ENCODE data around the gene SLC6A1. TPM values are rescaled to one million over a fixed set of nuclear protein-coding genes. Genes with fewer than 3 reads are reported as not detected.

SLC6A1 gene
- total RNA-seq, 4 donors from 2014 or later: 3.9 to 7.3 (median 5.4) TPM

DNA sequence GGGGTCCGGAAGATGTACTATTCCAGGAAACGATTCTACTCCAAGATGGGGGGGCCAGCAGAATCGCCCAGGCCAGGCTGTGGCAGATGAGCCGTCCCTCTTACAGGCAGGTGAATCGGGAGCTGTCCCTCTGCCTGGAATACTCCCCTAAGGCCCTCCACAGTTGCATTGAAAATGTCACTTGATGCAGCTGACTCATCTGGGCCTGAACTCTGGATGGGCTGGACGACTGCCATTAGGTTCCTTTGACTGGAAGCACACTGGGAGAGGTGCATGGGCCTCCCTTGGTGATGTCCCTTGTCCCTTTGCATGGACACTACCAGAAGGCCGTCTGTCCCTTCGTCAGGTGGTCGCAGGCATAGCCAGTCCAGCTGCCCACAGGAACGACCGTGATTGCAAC is 92.1 kb downstream of the SLC6A1 start:
- Histone ChIP-seq H3K9me3 (no peaks in the 10 kb centered on the region), H3K27me3 (no peaks in the 10 kb centered on the region), H3K27ac (no peak overlapping the region), H3K4me3 (no peak overlapping the region), H3K36me3 (no peaks in the 10 kb centered on the region), H3K4me1 (no peaks in the 10 kb centered on the region)
- no peak for DNase-seq (ENCODE audit: low spot score in 2 of 2)
- WGBS, 2 donors: 55 to 67% methylated on average over 2 to 3 of the region's 11 CpGs
- TF ChIP-seq EP300 (IDR thresholded peaks at IDR 0.05) (no peak), POLR2A (IDR thresholded peaks at IDR 0.05) (no peak)
- TF ChIP-seq, protein P1, sequence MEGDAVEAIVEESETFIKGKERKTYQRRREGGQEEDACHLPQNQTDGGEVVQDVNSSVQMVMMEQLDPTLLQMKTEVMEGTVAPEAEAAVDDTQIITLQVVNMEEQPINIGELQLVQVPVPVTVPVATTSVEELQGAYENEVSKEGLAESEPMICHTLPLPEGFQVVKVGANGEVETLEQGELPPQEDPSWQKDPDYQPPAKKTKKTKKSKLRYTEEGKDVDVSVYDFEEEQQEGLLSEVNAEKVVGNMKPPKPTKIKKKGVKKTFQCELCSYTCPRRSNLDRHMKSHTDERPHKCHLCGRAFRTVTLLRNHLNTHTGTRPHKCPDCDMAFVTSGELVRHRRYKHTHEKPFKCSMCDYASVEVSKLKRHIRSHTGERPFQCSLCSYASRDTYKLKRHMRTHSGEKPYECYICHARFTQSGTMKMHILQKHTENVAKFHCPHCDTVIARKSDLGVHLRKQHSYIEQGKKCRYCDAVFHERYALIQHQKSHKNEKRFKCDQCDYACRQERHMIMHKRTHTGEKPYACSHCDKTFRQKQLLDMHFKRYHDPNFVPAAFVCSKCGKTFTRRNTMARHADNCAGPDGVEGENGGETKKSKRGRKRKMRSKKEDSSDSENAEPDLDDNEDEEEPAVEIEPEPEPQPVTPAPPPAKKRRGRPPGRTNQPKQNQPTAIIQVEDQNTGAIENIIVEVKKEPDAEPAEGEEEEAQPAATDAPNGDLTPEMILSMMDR (IDR thresholded peaks at IDR 0.05): no peak

DNA sequence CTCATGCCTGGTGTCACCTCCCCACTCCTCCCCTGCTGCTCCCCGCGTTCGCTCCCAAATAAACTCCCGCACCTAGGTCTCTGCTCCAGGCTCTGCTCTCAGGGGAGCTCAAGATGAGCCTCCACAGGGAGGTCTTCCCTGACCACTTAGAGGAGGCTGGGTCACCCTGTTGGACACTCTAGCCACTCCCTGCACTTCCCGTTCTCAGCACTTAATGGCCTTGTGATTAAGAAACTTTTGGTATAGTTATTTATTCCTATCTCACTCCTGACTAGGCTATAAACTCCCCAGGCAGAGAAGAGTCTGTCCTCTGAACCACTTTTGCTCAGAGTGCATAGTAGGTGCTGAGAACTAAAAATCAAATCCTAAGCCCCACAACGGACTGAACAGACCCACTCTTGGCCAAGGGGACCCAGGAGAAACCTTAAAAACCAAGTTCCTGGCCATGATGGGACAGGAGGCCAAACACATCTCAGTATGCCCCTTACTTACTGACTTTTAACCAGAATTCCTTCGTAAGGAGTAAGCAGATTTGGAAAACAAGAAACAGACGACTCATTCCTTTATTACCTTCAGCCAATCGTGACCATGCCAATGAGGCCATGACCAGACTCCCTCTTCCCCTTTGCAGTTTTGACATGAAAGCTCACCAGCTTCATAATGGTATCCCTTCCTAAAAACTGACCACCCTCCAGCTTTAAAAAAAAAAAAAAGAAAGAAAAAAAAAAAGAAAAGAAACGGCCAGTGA is 92.7 kb downstream of the SLC6A1 start:
- WGBS, 2 donors: 68 to 69% methylated on average over 10 of the region's 10 CpGs
- no peak overlapping the region for H3K27ac ChIP-seq
- H3K4me1 ChIP-seq: no peaks in the 10 kb centered on the region
- H3K27me3 ChIP-seq: no peaks in the 10 kb centered on the region
- no peaks in the 10 kb centered on the region for H3K36me3 ChIP-seq
- no peak for DNase-seq (ENCODE audit: low spot score in 2 of 2)
- no peak overlapping the region for H3K4me3 ChIP-seq
- H3K9me3 ChIP-seq: no peaks in the 10 kb centered on the region
- TF ChIP-seq EP300 (IDR thresholded peaks at IDR 0.05): no peak
- TF ChIP-seq, protein P1 (IDR thresholded peaks at IDR 0.05): no peak
- no peak for TF ChIP-seq POLR2A (IDR thresholded peaks at IDR 0.05)

DNA sequence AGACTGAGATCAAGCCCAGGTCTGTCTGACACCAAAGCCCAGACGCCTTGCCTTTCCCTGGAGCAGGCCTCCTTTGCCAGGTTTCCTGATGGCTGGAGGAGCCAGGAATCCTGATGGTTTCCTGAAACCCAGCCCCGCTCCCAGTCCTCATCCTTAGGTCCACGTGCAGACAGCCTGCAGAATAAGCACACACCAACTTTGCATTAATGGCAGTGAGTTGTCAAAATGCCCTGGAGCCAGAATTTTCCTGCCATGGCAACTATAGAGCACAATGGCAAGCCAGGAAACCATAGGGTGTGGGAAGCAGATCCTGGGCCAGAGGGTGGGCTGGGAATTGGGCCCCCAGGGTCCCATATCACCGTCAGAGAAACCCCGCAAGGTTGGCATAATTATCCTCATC is 94.3 kb downstream of the SLC6A1 start:
- no peak overlapping the region for H3K4me3 ChIP-seq
- H3K27ac ChIP-seq: no peak overlapping the region
- WGBS, 2 donors: 65 to 68% methylated on average over 5 of the region's 5 CpGs
- H3K9me3 ChIP-seq: no peaks in the 10 kb centered on the region
- DNase-seq (ENCODE audit: low spot score in 2 of 2): no peak
- no peaks in the 10 kb centered on the region for H3K36me3 ChIP-seq
- peaks cover 0 to 9% (median 0%) of the 10 kb centered on the region in 4 donors for H3K4me1 ChIP-seq
- TF ChIP-seq, protein P1 (IDR thresholded peaks at IDR 0.05): no peak
- TF ChIP-seq POLR2A (IDR thresholded peaks at IDR 0.05): no peak
- TF ChIP-seq EP300 (IDR thresholded peaks at IDR 0.05): no peak
- H3K27me3 ChIP-seq: no peaks in the 10 kb centered on the region

DNA sequence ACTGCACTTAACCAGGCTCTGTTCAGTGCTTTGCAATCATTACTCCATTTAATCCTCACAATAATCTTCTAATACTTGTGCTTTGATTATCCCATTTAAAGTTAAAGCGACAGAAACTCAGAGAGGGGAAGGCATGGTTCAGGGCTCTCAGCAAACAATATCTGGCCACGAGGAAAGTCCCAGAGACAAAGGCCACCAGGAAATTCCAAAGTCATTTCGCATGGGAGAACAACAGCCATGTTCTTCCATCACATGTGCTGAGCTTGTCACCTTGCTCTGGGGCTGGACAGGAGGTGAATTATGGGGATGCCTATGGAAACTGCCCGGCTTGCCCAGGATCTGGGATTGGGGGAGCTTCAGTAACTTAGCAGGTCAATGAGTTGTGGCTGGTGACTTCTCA is 95.5 kb downstream of the SLC6A1 start:
- no peak for DNase-seq (ENCODE audit: low spot score in 2 of 2)
- Histone ChIP-seq H3K4me1 (peaks cover 0 to 12% (median 0%) of the 10 kb centered on the region in 4 donors), H3K27me3 (no peaks in the 10 kb centered on the region), H3K27ac (no peak overlapping the region), H3K9me3 (no peaks in the 10 kb centered on the region), H3K36me3 (no peaks in the 10 kb centered on the region), H3K4me3 (no peak overlapping the region)
- 69 to 83% methylated on average over 4 of the region's 4 CpGs for WGBS, 2 donors
- TF ChIP-seq EP300 (IDR thresholded peaks at IDR 0.05) (no peak), POLR2A (IDR thresholded peaks at IDR 0.05) (no peak)
- TF ChIP-seq, protein P1 (IDR thresholded peaks at IDR 0.05): no peak

DNA sequence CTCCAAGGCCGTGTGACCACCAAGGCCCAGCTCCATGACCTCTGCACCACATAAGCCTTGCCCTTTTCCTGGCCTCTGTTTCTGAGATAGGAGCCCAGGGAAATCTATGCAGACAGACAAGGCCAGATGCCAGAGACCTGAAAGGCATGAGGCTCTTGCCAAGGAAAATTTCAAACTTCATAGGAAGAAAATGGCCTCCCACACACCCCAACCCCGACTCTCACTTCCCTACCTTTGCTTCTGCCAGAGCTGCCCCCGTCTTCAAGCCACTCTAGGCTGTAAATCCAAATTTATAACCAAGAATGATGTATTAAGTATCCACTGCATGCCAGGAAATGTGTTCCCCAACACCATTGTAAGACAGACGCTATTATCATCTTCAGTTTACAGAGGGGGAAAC is 96.3 kb downstream of the SLC6A1 start:
- DNase-seq (ENCODE audit: low spot score in 2 of 2): no peak
- TF ChIP-seq POLR2A (IDR thresholded peaks at IDR 0.05) (no peak), EP300 (IDR thresholded peaks at IDR 0.05) (no peak)
- TF ChIP-seq, protein P1 (IDR thresholded peaks at IDR 0.05): no peak
- Histone ChIP-seq H3K9me3 (no peaks in the 10 kb centered on the region), H3K4me1 (peaks cover 0 to 12% (median 0%) of the 10 kb centered on the region in 4 donors), H3K27me3 (no peaks in the 10 kb centered on the region), H3K36me3 (no peaks in the 10 kb centered on the region), H3K27ac (no peak overlapping the region), H3K4me3 (no peak overlapping the region)
- 62 to 63% methylated on average over 4 of the region's 4 CpGs for WGBS, 2 donors
